ENCODE data around the gene ZNF414. TPM values are rescaled to one million over a fixed set of nuclear protein-coding genes. Genes with fewer than 3 reads are reported as not detected.

The ZNF414 gene
- total RNA-seq, 2 experiments from 2014 or later = 36.3 to 38.0 TPM

GRCh38 chr19:8481201-8481600 is 32.8 kb downstream of the ZNF414 start:
- Mint-ChIP-seq H3K27me3 (no peaks in the 10 kb centered on the region), H3K9me3 (no peaks in the 10 kb centered on the region), H3K4me1 (ENCODE audit: low read depth) (peaks cover 67% of the 10 kb centered on the region), H3K4me3 (peak overlapping the region; percentile 66), H3K36me3 (ENCODE audit: low read depth) (peaks cover 85% of the 10 kb centered on the region), H3K27ac (peak overlapping the region; percentile 37)
- ChIA-PET CTCF (interaction anchor here (0.7 to 1.5 kb wide), 2 partner anchors 88 to 99 kb away, joined by 3 to 4 read pairs; no protein-coding TSS in a partner anchor), POLR2A (interaction anchor here (0.6 to 1.7 kb wide), 3 partner anchors 32 to 37 kb away, joined by 3 to 6 read pairs (median 3); partner anchors contain the start of genes HNRNPM and ZNF414)
- Histone ChIP-seq H3K27ac (ENCODE audit: low read depth in 1 of 2, low read length in 2 of 2) (no peak overlapping the region), H3K27me3 (ENCODE audit: control insufficient read depth in 1 of 2, insufficient read depth in 2 of 2, low read length in 2 of 2) (no peaks in the 10 kb centered on the region), H3K4me1 (ENCODE audit: insufficient read depth, low read length) (peaks cover 55% of the 10 kb centered on the region), H3K36me3 (ENCODE audit: insufficient read depth, low read length) (peaks cover 86% of the 10 kb centered on the region), H3K9me3 (ENCODE audit: control insufficient read depth in 1 of 2, insufficient read depth in 1 of 2, low read length in 2 of 2) (no peaks in the 10 kb centered on the region), H3K4me3 (ENCODE audit: low read length) (no peak overlapping the region)
- peak; percentile 53 for ATAC-seq (ENCODE audit: poor library complexity)
- peak in 1 of 14 experiments; percentile 32 for DNase-seq
- TF ChIP-seq CTCF (IDR thresholded peaks at IDR 0.05) = no peak
- intact Hi-C loops (cut with DNase I, micrococcal nuclease) = no loop called here

- H3K4me1 Mint-ChIP-seq (ENCODE audit: low read depth) = peaks cover 82% of the 10 kb centered on the region
- ChIA-PET POLR2A (interaction anchor here (0.7 to 1.9 kb wide), 5 partner anchors 9 to 100 kb away, joined by 3 to 15 read pairs (median 3); partner anchors contain the start of genes HNRNPM and MARCHF2), CTCF (interaction anchor here (0.7 to 1.0 kb wide), 2 partner anchors 8 to 30 kb away, joined by 3 to 4 read pairs; no protein-coding TSS in a partner anchor)
- peak overlapping the region; percentile 71 for H3K4me3 Mint-ChIP-seq
- no peaks in the 10 kb centered on the region for H3K9me3 Mint-ChIP-seq
- no peak for DNase-seq
- no peaks in the 10 kb centered on the region for H3K27me3 Mint-ChIP-seq
- intact Hi-C loops (cut with DNase I, micrococcal nuclease) = no loop called here
- no peaks in the 10 kb centered on the region for H3K9me3 ChIP-seq (ENCODE audit: control insufficient read depth in 1 of 2, insufficient read depth in 1 of 2, low read length in 2 of 2)
- H3K27ac Mint-ChIP-seq = peak overlapping the region; percentile 84
- H3K4me1 ChIP-seq (ENCODE audit: insufficient read depth, low read length) = peaks cover 36% of the 10 kb centered on the region
- H3K27me3 ChIP-seq (ENCODE audit: control insufficient read depth in 1 of 2, insufficient read depth in 2 of 2, low read length in 2 of 2) = no peaks in the 10 kb centered on the region
- H3K36me3 Mint-ChIP-seq (ENCODE audit: low read depth) = peaks cover 89% of the 10 kb centered on the region
- TF ChIP-seq CTCF (IDR thresholded peaks at IDR 0.05) = no peak
- no peak overlapping the region for H3K4me3 ChIP-seq (ENCODE audit: low read length)
- H3K36me3 ChIP-seq (ENCODE audit: insufficient read depth, low read length) = peaks cover 88% of the 10 kb centered on the region
- ATAC-seq (ENCODE audit: poor library complexity) = peak; percentile 26
- H3K27ac ChIP-seq (ENCODE audit: low read depth in 1 of 2, low read length in 2 of 2) = no peak overlapping the region
Observed at GRCh38 chr19:8478598-8478997, 35.4 kb downstream of the ZNF414 start.

GRCh38 chr19:8477889-8478288 is 36.1 kb downstream of the ZNF414 start:
- peak overlapping the region; percentile 71 for H3K4me3 Mint-ChIP-seq
- no peak for DNase-seq
- no peaks in the 10 kb centered on the region for H3K9me3 ChIP-seq (ENCODE audit: control insufficient read depth in 1 of 2, insufficient read depth in 1 of 2, low read length in 2 of 2)
- no peak overlapping the region for H3K27ac ChIP-seq (ENCODE audit: low read depth in 1 of 2, low read length in 2 of 2)
- TF ChIP-seq CTCF (IDR thresholded peaks at IDR 0.05) = no peak
- ChIA-PET POLR2A (interaction anchor here (1.1 to 1.9 kb wide), 2 partner anchors 33 to 101 kb away, joined by 3 to 15 read pairs; partner anchors contain the start of gene HNRNPM), CTCF (interaction anchor here (1.0 kb wide), 1 partner anchor 9 kb away, joined by 4 read pairs; no protein-coding TSS in a partner anchor)
- no peak overlapping the region for H3K4me3 ChIP-seq (ENCODE audit: low read length)
- H3K27ac Mint-ChIP-seq = peak overlapping the region; percentile 84
- no peak for ATAC-seq (ENCODE audit: poor library complexity)
- peaks cover 36% of the 10 kb centered on the region for H3K4me1 ChIP-seq (ENCODE audit: insufficient read depth, low read length)
- no peaks in the 10 kb centered on the region for H3K27me3 ChIP-seq (ENCODE audit: control insufficient read depth in 1 of 2, insufficient read depth in 2 of 2, low read length in 2 of 2)
- peaks cover 89% of the 10 kb centered on the region for H3K36me3 Mint-ChIP-seq (ENCODE audit: low read depth)
- H3K9me3 Mint-ChIP-seq = no peaks in the 10 kb centered on the region
- peaks cover 81% of the 10 kb centered on the region for H3K4me1 Mint-ChIP-seq (ENCODE audit: low read depth)
- intact Hi-C loops (cut with DNase I, micrococcal nuclease) = no loop called here
- H3K36me3 ChIP-seq (ENCODE audit: insufficient read depth, low read length) = peaks cover 85% of the 10 kb centered on the region
- H3K27me3 Mint-ChIP-seq = no peaks in the 10 kb centered on the region
